GM15510 (cell line): ENCODE data around the gene CALHM4.

Experiments
- POLR2A ChIP-seq: IDR thresholded peaks from 3 replicates; pipeline ENCODE4 v1.6.1; 2011; ENCODE audit warnings: borderline replicate concordance; ENCODE audit not compliant: insufficient read length; ENCODE audit errors: extremely low read depth

CALHM4 gene, protein sequence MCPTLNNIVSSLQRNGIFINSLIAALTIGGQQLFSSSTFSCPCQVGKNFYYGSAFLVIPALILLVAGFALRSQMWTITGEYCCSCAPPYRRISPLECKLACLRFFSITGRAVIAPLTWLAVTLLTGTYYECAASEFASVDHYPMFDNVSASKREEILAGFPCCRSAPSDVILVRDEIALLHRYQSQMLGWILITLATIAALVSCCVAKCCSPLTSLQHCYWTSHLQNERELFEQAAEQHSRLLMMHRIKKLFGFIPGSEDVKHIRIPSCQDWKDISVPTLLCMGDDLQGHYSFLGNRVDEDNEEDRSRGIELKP

GRCh38 chr6:116553451-116553850 is at the start of gene CALHM4:
CALHM4 (plus strand) TSS chr6:116553751; CDS start chr6:116553794, 43 bp downstream.
- TF ChIP-seq POLR2A: no peak

DNA sequence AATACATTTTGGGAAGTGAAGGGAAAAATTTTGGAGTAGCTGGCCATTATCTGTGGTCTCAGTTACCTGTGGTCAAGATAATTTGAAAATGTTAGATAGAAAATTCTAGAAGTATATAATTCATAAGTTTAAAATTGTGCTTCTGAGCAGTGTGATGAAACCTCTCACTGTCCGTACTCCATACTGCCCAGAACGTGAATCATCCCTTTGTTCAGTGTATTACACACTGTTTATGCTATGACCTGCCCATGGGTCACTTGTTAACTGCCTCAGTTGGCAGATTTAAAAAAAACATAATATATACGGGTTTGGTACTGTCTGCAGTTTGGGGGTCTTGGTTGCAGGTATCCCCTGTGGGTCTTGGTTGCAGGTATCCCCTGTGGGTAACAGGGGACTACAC is 46.2 kb upstream of the CALHM4 start:
- no peak for TF ChIP-seq POLR2A

DNA sequence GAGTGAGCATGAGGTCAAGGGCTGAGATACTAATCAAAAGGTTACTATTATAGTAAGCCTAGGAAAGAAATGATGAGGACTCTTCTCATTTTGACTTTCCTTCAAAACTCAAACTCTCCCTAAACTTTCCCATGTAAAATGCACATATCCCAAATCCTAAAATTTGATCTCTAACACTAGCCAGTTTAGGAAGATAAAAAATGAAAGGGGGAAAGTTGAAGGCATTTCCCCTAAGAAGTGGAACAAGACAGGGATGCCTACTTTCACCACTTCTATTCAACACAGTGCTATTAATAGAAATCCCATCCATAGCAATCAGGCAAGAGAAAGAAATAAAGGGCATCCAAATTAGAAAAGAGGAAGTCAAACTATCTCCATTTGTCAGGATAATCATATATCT is 45.0 kb upstream of the CALHM4 start:
- no peak for TF ChIP-seq POLR2A

DNA sequence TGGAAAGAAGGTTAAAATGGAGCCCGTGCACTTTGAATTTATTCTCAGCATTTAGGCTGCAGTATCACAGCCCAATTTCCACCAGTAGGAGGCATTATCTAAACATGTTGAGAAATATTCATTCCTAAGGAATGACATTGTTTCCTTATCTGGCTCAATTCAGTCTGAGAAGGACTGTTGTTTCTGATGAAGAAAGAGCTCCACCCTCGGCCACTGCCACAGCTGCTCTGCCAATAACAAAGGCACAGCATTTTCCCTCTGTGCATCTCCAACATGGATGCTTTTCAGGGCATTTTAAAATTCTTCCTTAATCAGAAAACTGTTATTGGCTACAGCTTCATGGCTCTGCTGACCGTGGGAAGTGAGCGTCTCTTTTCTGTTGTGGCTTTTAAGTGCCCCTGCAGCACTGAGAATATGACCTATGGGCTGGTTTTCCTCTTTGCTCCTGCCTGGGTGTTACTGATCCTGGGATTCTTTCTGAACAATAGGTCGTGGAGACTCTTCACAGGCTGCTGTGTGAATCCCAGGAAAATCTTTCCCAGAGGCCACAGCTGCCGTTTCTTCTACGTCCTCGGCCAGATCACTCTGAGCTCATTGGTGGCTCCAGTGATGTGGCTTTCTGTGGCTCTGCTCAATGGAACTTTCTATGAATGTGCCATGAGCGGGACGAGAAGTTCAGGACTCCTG is 42.0 kb upstream of the CALHM4 start, which contains the start of gene CALHM5:
Gene CALHM5 (plus strand): TSS at position 216 of the 687 bp plus-strand sequence. CDS start 58 bp downstream, at position 274.
- TF ChIP-seq POLR2A: no peak

DNA sequence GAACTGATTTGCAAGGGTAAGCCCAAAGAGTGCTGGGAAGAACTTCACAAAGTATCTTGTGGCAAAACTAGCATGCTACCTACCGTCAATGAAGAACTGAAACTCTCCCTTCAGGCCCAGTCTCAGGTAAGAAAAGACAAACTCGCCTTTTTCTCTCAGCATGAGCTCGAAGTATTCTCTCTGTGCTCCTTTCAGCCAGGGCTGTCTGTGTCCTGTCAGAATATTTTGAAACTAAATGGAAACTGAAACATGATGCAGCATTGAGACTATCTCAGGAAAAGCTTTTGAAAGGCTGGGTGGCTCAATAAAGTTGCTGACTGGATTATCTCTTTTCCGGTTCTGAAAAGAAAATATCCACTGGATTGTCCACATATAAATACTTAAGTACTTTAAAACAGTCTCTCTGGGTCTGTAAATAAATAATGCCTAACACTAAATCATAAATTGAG is 41.4 kb upstream of the CALHM4 start:
- no peak for TF ChIP-seq POLR2A

DNA sequence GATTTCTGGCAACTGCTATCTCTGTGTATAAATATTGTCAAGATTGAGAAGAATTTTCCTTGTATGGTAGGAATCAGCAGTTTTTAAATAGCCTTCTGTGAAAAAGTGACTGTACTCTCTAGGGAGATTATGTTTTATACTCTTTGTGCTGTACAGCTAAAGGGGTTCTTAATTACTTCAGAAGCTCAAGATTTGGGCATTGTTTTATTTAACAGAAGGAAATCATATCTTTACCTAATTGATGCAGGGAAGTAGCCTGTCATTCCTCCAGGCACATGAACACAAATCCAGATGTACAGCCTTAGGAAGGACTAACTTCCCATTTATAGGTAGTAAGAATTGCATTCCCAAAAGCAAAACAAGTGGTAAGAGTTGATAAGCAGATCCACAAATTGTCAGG is 40.8 kb upstream of the CALHM4 start:
- no peak for TF ChIP-seq POLR2A

- no peak for TF ChIP-seq POLR2A
Observed at GRCh38 chr6:116513224-116513875, 40.2 kb upstream of the CALHM4 start.

- TF ChIP-seq POLR2A: no peak
Observed at GRCh38 chr6:116514111-116514510, 39.4 kb upstream of the CALHM4 start.

DNA sequence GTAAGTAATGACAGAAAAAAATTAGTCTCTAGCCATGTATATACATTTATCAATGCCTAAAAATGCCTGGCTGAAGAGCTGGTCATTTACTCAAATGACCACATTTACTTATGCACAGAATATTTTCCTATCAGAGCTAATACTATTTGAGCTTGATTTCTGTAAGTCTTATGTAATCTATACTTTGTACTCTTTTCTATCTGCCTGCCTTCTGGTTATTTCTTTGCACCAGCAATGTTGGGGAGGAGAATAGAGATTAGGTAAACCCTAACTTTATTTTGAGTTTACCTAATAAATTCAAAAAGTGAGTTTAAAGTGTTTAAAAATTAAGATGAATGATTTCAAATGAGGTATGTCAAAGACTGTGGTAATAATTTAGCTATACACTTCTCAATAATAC is 38.4 kb upstream of the CALHM4 start:
- TF ChIP-seq POLR2A: no peak

- no peak for TF ChIP-seq POLR2A
Observed at GRCh38 chr6:116518621-116519368, 34.8 kb upstream of the CALHM4 start.

DNA sequence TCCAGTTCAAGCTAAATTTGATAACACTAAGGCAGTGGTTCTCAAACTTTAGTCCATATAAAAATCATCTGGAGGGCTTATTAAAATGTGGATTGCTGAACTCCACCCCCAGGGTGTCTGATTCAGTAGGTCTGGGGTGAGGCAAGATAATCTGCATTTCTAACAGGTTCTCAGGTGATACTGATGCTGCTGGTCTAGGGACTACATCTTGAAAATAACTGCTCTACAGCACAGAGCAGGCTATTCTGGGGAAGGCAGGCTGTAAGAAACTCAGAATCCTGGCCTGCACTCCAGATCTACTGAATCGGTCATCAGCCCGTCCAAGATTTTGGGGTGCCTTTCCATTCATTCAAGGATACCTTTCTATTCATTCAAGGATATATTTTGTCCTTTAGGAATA is 30.7 kb upstream of the CALHM4 start:
- TF ChIP-seq POLR2A: no peak

DNA sequence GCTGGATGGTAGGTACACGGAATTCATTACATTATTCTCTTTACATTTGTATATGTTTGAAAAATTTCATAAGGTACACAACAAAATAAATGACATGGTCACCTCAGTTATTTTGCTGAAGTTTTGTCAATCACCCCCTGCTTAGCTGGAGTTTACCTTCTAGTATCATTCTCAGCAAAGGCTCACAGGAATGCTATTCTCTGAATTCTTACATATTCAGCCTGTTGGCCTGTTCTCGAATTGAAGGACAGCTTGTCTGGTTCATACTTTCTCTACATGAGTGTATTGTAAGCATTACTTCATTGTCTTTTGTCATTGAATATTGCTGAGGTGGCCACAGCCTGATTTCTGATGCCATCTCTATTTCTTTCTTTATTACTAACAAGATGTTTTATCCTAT is 29.3 kb upstream of the CALHM4 start:
- no peak for TF ChIP-seq POLR2A

GRCh38 chr6:116528133-116528532 is 25.4 kb upstream of the CALHM4 start:
- no peak for TF ChIP-seq POLR2A

GRCh38 chr6:116528780-116529179 is 24.8 kb upstream of the CALHM4 start:
- TF ChIP-seq POLR2A: no peak
